ENCODE results near the gene B4GALNT3. TPM values are rescaled to one million over a fixed set of nuclear protein-coding genes. Genes with fewer than 3 reads are reported as not detected.

Gene B4GALNT3
- total and polyA plus RNA-seq, 10 of the 15 experiments (the other 5 are each of a cell fraction or from before 2014, with no cell fraction given), result 0.05 to 4.2 (median 2.7) TPM; not detected in 1

DNA sequence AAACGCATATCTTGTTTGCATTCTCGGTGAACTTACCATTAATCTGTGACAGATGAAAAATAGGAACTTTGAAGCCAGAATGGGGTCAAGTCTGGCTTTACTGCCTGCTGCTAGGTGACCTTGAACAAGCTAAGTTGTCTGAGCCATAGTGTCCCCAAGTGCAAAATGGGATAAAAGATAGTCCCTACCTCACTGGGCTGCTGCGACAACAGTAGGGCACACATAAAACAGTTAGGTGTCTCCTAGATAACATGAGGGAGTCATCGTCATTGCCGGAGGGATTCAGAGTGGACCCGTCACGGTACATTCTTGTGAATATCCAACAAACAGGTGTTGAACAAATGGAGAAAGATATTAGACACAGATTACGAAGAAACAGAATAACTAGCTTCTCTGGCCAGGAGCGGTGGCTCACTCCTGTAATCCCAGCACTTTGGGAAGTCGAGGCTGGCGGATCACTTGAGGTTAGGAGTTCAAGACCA lies 132.3 kb downstream of the B4GALNT3 start:
- no peak for DNase-seq (ENCODE audit: low read depth, low spot score)
- ChIA-PET CTCF (interaction anchor here (1.3 to 1.8 kb wide), 2 partner anchors 11 to 14 kb away, joined by 5 read pairs; no protein-coding TSS in a partner anchor), POLR2A (no interaction called here), SMC1A (ENCODE audit: uncharacterized antibody, unreplicated experiment) (no interaction called here), RAD21 (ENCODE audit: unreplicated experiment) (no interaction called here)
- no peaks in the 10 kb centered on the region for H3K4me1 ChIP-seq (ENCODE audit: control insufficient read depth, insufficient read depth, low read length)
- H3K9ac ChIP-seq (ENCODE audit: control insufficient read depth, insufficient read depth, low read length), result no peak overlapping the region
- H3K4me3 ChIP-seq, result no peak overlapping the region
- no peak overlapping the region for H3K27ac ChIP-seq (ENCODE audit: control insufficient read depth, insufficient read depth)
- no peaks in the 10 kb centered on the region for H3K79me2 ChIP-seq (ENCODE audit: control insufficient read depth, insufficient read depth, low read length)
- H3K36me3 ChIP-seq (ENCODE audit: control insufficient read depth in 2 of 2, insufficient read depth in 2 of 2, low read length in 1 of 2), result no peaks in the 10 kb centered on the region
- intact Hi-C loops (cut with micrococcal nuclease; ENCODE audit: unreplicated experiment) (no loop called here), in situ Hi-C loops (cut with MboI) (no loop called here)
- H3K4me2 ChIP-seq (ENCODE audit: control insufficient read depth, insufficient read depth), result no peak overlapping the region
- 81% methylated on average over 11 of the region's 11 CpGs for WGBS (ENCODE audit: insufficient coverage, insufficient replicate concordance, low lambda C conversion rate, missing lambda C conversion rate)
- ATAC-seq, result no peak
- H3K27me3 ChIP-seq (replicated peaks in 1 of 2; ENCODE audit: control insufficient read depth in 2 of 2, insufficient read depth in 2 of 2, low read length in 1 of 2), result no peaks in the 10 kb centered on the region
- no peak for FAIRE-seq
- no peaks in the 10 kb centered on the region; the same call in 2 of the 3 replicates for H3K9me3 ChIP-seq (replicated peaks; ENCODE audit: control insufficient read depth, insufficient read depth, low read length)
- no peak for TF ChIP-seq CTCF (IDR thresholded peaks at IDR 0.05 in 2 of 3, conservative IDR thresholded peaks at IDR 0.05 in 1 of 3; ENCODE audit: control insufficient read depth in 2 of 3, extremely low read depth in 1 of 3, insufficient read depth in 1 of 3, low read depth in 3 of 3, low read length in 3 of 3)
- no peak for TF ChIP-seq NR2F1 (conservative IDR thresholded peaks at IDR 0.05)
- TF ChIP-seq CBX5 (IDR thresholded peaks at IDR 0.05; ENCODE audit: low read depth), result no peak
- TF ChIP-seq HSF1 (IDR thresholded peaks at IDR 0.05; ENCODE audit: low read depth, low read length), result no peak
- no peak for TF ChIP-seq GABPA (IDR thresholded peaks at IDR 0.05; ENCODE audit: low read depth)
- no peak for TF ChIP-seq WRNIP1 (IDR thresholded peaks at IDR 0.05; ENCODE audit: borderline replicate concordance, low read depth, low read length)
- H4K20me1 ChIP-seq (ENCODE audit: control insufficient read depth, insufficient read depth), result no peaks in the 10 kb centered on the region
- 0 out of 2 replicates have a peak overlapping the region, but pooled peaks have one; percentile 53 for H2AFZ ChIP-seq (ENCODE audit: control insufficient read depth, low read depth, low read length)
- no TSS peak for BruUV-seq (replicated peaks)

All from GM12878 (cell line).